GM21447 (cell line): Measurements from ENCODE around the gene ARL6IP4.

ENCODE experiments used
- ATAC-seq: cut with Tn5 transposase; IDR thresholded peaks from one replicate; pipeline ENCODE4 v1.9.1; 2021; ENCODE audit not compliant: unreplicated experiment

ARL6IP4 gene

DNA sequence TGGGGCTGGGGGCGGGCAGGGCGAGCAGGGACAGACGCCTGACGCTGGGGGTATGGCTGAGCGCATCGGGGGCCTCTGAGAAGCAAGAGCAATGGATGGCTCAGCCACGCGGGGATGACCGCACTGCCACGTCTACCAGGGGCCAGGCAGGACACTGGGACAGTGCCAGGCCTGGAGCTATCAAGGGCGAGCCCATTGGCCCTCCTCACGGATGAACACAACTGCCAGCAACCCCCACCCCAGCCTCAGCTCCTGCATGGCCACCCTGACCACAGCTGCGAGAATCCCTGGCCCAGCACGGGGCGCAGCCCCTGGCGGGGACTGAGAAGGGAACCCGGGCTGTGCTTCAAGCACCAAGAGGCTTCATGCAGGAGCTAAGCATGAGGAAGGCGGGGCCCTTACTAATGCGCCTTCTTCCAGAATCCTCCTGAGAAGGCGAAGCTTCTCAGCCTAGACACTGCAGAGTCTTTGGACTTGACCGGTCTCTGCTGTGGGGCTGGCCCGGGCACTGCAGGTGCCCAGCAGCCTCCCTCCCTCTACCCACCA, 9.5 kb downstream of the ARL6IP4 start:
- no peak for ATAC-seq

DNA sequence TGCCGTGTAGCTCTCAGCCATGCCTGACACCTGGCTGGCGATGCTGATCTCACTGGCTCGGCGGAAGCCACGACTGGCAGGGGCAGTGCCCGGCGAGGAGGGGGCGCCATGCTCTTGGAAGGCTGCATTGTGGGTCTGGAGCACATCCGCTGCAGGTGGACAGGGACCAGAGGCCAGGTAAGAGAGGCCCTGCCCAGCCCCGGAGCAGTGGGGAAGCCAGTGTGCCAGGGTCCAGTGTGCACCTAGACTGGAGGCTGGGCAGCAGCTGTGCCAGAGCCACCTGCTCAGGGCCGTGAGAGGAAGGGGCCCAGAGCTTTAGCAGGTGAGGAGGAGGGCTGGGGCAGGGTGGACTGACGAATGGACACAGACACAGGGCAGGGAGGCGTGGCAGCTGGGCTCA, 10.1 kb downstream of the ARL6IP4 start:
- no peak for ATAC-seq

GRCh38 chr12:122990961-122991622, 10.6 kb downstream of the ARL6IP4 start:
- ATAC-seq, result no peak

- ATAC-seq, result no peak
Measured at GRCh38 chr12:122991623-122992275, 11.3 kb downstream of the ARL6IP4 start.

- no peak for ATAC-seq
Measured at GRCh38 chr12:122992386-122992785, 11.9 kb downstream of the ARL6IP4 start.

DNA sequence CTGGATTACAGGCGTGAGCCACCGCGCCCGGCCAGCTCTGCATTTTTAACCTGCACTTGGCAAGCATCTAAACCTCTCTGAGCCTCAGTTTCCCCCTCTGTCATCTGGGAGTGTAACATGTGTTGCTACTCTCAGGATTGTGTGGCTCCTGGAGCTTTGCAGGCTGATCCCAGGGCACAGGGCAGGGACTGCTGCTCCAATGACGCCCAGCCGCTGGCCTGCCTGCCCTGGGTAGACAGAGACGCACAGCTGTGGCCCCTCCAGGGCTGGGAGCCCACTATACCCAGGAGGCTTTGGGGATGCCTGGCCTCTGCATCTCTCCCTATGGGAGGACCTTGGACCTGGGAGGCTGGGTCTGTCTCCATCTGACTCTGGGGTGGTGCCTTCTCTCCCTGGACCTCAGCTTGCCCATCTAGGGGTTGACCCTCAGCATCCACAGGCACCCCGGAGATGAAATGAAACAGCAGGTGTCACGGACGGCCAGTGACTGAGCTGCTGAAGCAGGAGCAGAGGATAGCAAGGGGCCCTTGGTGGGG, 13.7 kb downstream of the ARL6IP4 start:
- no peak for ATAC-seq

DNA sequence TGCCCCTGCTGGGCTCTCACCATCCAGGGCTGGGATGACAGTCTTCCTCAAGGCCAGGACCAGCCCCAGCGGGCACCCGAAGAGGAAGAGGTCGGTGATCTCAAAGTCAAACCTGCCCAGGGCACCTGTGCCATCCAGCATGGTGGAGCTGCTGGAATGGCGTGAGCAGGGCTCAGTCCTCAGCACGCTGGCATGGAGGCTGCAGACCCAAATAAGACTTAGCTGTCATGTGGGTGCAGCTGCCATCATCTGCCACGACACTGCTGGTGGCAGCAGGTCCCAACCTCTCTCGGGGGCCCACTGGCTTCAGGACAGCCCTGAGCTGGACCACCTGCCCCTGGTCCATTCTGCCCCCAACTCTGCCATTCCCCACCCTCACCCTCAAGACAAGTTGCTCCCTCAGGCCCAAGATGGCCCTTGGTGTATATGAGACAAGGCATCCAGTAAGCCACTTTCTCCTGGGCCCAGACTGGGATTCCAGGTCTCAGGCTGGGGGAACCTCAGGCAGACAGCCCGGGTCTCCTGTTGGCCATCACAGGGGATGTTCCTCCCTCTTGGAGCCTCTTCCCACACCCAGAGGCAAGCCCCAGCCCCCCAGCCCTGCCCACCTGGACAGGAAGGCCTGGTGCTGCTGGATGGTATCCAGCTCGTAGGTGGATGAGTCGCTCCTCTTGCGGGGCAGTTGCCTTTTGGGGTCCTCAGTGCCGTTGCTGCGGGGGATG, 14.5 kb downstream of the ARL6IP4 start:
- ATAC-seq, result no peak

DNA sequence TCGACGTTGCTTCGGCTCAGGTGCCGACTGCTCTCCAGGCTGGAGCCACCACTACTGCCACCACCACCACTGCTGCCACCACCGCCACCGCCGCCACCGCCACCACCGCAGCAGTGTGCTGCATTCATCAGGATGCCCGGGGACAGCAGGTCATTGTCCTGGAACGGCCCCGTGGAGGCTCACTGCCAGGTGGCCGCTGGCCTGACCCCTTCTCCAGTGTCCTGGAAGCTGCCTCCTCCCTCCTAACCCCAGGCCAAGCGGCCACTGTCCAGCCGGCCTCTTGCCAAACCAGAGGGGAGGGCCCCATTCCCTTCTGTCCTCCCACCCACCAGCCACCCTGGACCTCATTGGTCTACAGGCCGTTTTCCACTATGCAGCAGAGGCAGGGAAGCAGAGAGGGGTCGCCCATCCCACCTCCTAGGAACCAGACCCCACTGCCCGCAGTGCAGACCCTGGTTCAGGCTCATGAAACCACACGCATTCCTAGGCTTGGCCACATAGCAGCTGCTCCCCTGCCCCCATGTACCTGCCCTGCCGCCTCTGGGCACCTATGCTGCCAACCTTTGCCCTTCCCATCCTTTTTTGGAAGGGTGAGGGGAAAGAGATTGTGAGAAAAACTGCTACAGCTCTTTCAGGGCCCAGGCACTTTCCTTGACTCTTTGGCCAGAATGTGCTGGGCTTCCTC, 15.2 kb downstream of the ARL6IP4 start:
- no peak for ATAC-seq

GRCh38 chr12:122996188-122996601, 15.7 kb downstream of the ARL6IP4 start:
- ATAC-seq, result no peak

DNA sequence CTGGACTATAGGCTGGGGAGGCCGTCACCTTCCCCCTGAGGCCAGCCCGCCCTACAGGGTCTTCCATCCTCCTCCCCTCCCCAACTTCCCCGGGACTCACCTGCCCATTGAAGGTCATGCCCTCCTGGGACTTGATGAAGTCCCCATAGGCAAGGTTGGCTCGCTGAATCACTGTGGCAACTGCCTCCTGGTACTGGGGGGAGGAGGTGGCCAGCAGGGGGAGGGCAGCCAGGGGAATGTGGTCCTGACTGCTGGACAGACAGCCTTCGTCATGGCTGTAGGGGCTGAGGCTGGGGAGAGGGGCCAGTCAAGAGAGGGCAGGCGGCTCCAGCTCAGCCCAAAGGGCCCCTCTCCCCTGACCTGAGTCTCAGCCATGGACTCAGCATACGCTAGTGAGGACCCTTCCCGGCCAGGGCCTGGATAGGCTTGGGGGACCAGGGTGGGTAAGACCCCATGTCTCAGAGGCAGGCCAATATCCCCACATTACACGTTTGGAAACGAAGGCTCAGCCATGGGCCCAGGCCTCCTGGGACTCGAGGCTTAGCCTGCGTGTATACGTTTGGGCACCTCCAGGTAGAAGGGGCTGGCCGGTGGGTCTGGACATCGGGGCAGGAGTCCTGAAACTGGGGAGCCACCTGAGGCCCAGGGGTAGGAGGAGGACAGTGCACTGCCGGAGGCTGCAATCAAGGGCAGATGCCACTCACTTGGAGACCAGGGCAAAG, 16.3 kb downstream of the ARL6IP4 start:
- no peak for ATAC-seq

- no peak for ATAC-seq
Measured at GRCh38 chr12:122997343-122998250, 17.1 kb downstream of the ARL6IP4 start.

DNA sequence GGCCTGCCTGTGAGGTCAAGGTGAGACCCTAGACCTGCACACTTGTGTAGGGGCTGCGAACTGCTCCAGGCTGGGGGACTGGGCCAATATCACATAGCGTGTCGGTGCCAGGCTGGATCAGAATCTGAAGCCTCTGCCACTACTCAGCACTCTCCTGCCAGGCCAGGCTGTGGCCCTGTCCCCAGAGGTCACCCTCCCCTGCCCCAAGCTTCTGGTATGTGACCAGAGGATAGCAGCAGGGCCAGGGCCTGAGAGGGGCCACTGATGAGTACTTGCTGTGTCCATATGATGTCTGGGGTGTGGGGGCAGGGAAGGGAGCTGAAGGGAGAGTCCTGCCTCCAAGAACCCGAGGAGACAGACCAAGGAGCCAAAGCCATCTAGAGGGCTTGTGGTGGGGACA, 17.8 kb downstream of the ARL6IP4 start:
- no peak for ATAC-seq

- no peak for ATAC-seq
Measured at GRCh38 chr12:122999196-122999946, 18.9 kb downstream of the ARL6IP4 start.

GRCh38 chr12:122999986-123000420, 19.5 kb downstream of the ARL6IP4 start:
- ATAC-seq, result no peak

- ATAC-seq, result no peak
Measured at GRCh38 chr12:123000578-123000977, 20.1 kb downstream of the ARL6IP4 start.

DNA sequence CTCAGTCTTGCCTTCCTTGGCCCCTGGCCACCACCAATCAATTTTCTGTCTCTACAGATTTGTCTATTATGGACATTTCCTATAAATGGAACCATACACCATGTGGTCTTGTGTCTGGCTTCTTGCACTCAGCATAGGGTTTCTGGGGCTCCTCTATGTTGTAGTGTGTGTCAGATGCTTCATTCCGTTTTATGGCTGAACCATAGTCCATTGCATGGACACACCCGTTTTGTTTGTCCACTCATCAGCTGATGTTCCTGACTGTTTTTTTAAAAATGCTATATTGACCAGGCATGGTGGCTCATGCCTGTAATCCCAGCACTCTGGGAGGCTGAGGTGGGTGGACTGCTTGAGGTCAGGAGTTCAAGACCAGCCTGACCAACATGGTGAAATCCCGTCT, 21.0 kb downstream of the ARL6IP4 start:
- ATAC-seq, result no peak

GRCh38 chr12:123003257-123003656, 22.8 kb downstream of the ARL6IP4 start:
- no peak for ATAC-seq

- ATAC-seq, result no peak
Measured at GRCh38 chr12:123004287-123004686, 23.8 kb downstream of the ARL6IP4 start.
